HepG2 (cell line): ENCODE results near the gene SP7. TPM values are rescaled to one million over a fixed set of nuclear protein-coding genes. Genes with fewer than 3 reads are reported as not detected.

Source experiments
- ATAC-seq: fragments of 200-7000 bp; cut with Tn5 transposase; 3 replicates; pipeline ENCODE4 v1.9.1; 2020; ENCODE audit warnings: mild to moderate bottlenecking, moderate library complexity
- BruUV-seq: library from RNA; stranded (reverse); fragments of 400-500 nt; replicated peaks from 2 replicates; lab custom pipeline; 2021; lab: Mats Ljungman, UMichigan
- CTCF ChIA-PET: fragments of 300-600 bp; formaldehyde crosslinking; extraction: SDS; loops from one replicate; lab custom pipeline; 2021; ENCODE audit warnings: low total read pairs, inconsistent platforms, low intra/inter-chr PET ratio; lab: Yijun Ruan, JAX
- POLR2A ChIA-PET: fragments of 350-600 bp; sonication (Branson Sonifier 250); formaldehyde crosslinking; loops from one replicate; lab custom pipeline; 2020; ENCODE audit warnings: antibody characterized with exemption, inconsistent platforms; lab: Yijun Ruan, JAX
- DNase-seq: peaks from one replicate; pipeline ENCODE4 v3.0.0-alpha.2; 2015; ENCODE audit warnings: low spot score
- FAIRE-seq: peaks from 3 replicates; lab custom pipeline; 2011; peaks lifted over from hg19 to GRCh38; lab: Jason Lieb, UNC
- H2AFZ ChIP-seq: one replicate; pipeline ENCODE4 v1.6.1; 2011; ENCODE audit warnings: low read length, inconsistent platforms
- H3K27ac ChIP-seq: fragments of 300-600 bp; 3 replicates; pipeline ENCODE4 v1.8.0; 2011; ENCODE audit warnings: mixed run types, mild to moderate bottlenecking, mixed read lengths, low read length, inconsistent platforms; ENCODE audit not compliant: insufficient read depth; ENCODE audit errors: extremely low read length
- H3K27me3 ChIP-seq, 2 experiments: fragments of 200-600 bp in 1 of 2; 2 replicates in 1 of 2; 3 replicates in 1 of 2; pipeline versions ENCODE4 v1.6.0 to v1.8.0; 2011; ENCODE audit warnings: low read length in 2 of 2, mild to moderate bottlenecking in 2 of 2, moderate library complexity in 2 of 2, inconsistent platforms in 1 of 2; ENCODE audit not compliant: insufficient read depth in 2 of 2, control insufficient read depth in 1 of 2
- H3K36me3 ChIP-seq, 2 experiments: fragments of 200-600 bp in 1 of 2; replicated peaks in 1 of 2; 2 replicates in 1 of 2; 3 replicates in 1 of 2; pipeline versions ENCODE4 v1.5.1 to v1.8.0; 2011; ENCODE audit warnings: low read length in 2 of 2, inconsistent platforms in 1 of 2; ENCODE audit not compliant: insufficient read depth in 2 of 2, control insufficient read depth in 1 of 2
- H3K4me1 ChIP-seq: 2 replicates; pipeline ENCODE4 v1.5.1; 2012; ENCODE audit warnings: low read length, inconsistent platforms; ENCODE audit not compliant: insufficient read depth
- H3K4me2 ChIP-seq: 2 replicates; pipeline ENCODE4 v1.6.0; 2011; ENCODE audit warnings: low read depth, low read length, inconsistent platforms
- H3K4me3 ChIP-seq, 3 experiments: fragments of 200-600 bp in 1 of 3; sonication (generic), shearing (Covaris generic) in 1 of 3; replicated peaks in 1 of 3; 2 replicates each; pipeline ENCODE4 v1.5.1; 2011 to 2016; ENCODE audit warnings: low read length in 3 of 3, inconsistent platforms in 2 of 3, low read depth in 2 of 3, mild to moderate bottlenecking in 2 of 3, control low read depth in 1 of 3, mixed read lengths in 1 of 3; ENCODE audit not compliant: insufficient read depth in 1 of 3
- H3K79me2 ChIP-seq: one replicate; pipeline ENCODE4 v1.6.1; 2011; ENCODE audit warnings: low read length, inconsistent platforms; ENCODE audit not compliant: insufficient read depth
- H3K9ac ChIP-seq: 2 replicates; pipeline ENCODE4 v1.6.0; 2011; ENCODE audit warnings: mild to moderate bottlenecking, low read depth, low read length, inconsistent platforms; ENCODE audit not compliant: insufficient read depth
- H3K9me3 ChIP-seq: 2 replicates; pipeline ENCODE4 v1.5.1; 2012; ENCODE audit warnings: mild to moderate bottlenecking, low read length
- H4K20me1 ChIP-seq: 2 replicates; pipeline ENCODE4 v1.6.0; 2011; ENCODE audit warnings: inconsistent platforms, mild to moderate bottlenecking, low read length, moderate library complexity; ENCODE audit not compliant: insufficient read depth
- ELF3 ChIP-seq: IDR thresholded peaks from 2 replicates; pipeline ENCODE4 v1.6.1; 2016; ENCODE audit warnings: missing genetic modification reagents, missing compliant biosample characterization
- MATR3 ChIP-seq: sonication (generic); formaldehyde crosslinking; IDR thresholded peaks from 2 replicates; pipeline ENCODE4 v1.4.0; 2020; ENCODE audit warnings: missing genetic modification reagents
- MIER3 ChIP-seq: IDR thresholded peaks from 2 replicates; pipeline ENCODE4 v1.6.1; 2016; ENCODE audit warnings: missing compliant biosample characterization, borderline replicate concordance
- RAD21 ChIP-seq: fragments of 450-650 bp; formaldehyde crosslinking; IDR thresholded peaks from 2 replicates; pipeline ENCODE4 v1.5.0; 2020; ENCODE audit warnings: mild to moderate bottlenecking
- SMC3 ChIP-seq: IDR thresholded peaks from 2 replicates; pipeline ENCODE4 v1.6.1; 2011; ENCODE audit warnings: low read length, improper control_type of control experiment
- TOE1 ChIP-seq: sonication (generic); formaldehyde crosslinking; IDR thresholded peaks from 2 replicates; pipeline ENCODE4 v1.4.0; 2020; ENCODE audit warnings: mild to moderate bottlenecking, missing genetic modification reagents
- U2AF2 ChIP-seq: fragments of 200-400 bp; formaldehyde crosslinking; IDR thresholded peaks from 2 replicates; pipeline ENCODE4 v1.6.1; 2017; ENCODE audit warnings: low read depth, mild to moderate bottlenecking, low read length
- ZNF790 ChIP-seq: sonication (generic); formaldehyde crosslinking; IDR thresholded peaks from 2 replicates; pipeline ENCODE4 v1.8.0; 2022; ENCODE audit warnings: missing genetic modification reagents, mild to moderate bottlenecking, borderline replicate concordance
- ZNF839 ChIP-seq: sonication (generic); formaldehyde crosslinking; IDR thresholded peaks from 2 replicates; pipeline ENCODE4 v1.4.0; 2020; ENCODE audit warnings: missing genetic modification reagents, mild to moderate bottlenecking, borderline replicate concordance
- WGBS: methylation state at CpG from one replicate; pipeline ENCODE4 v1.1.6; 2017; ENCODE audit warnings: low lambda C conversion rate; 5-methylcytosine and 5-hydroxymethylcytosine counted together
- in situ Hi-C: cut with HindIII; loops from 2 replicates; pipeline ENCODE4 v1.10.0; 2017; ENCODE audit warnings: low pct_unique_long_range_greater_than_20kb; ENCODE audit not compliant: extremely low pct_ligation_motif_present
- intact Hi-C: fragments of 100-400 bp; cut with micrococcal nuclease; formaldehyde crosslinking; loops from one replicate; pipeline ENCODE4 v1.10.0; 2022; ENCODE audit not compliant: unreplicated experiment
- polyA plus RNA-seq, 8 experiments: library from polyadenylated mRNA; depleted of rRNA in 3 of 8; stranded (reverse) in 7 of 8; unstranded in 1 of 8; fragments of >200 nt; fragmentation: Illumina TruSeq in 4 of 8; extraction: Trizol in 4 of 8; gene quantifications; 2 replicates each; pipeline versions ENCODE4 v1.2.1 to v1.2.3, GENCODE V29; 2011 to 2016; ENCODE audit warnings: low read depth in 4 of 8, missing spikeins in 1 of 8, mixed read lengths in 1 of 8; ENCODE audit not compliant: insufficient read depth in 1 of 8
- total RNA-seq, 5 experiments: library from RNA; depleted of rRNA; stranded (reverse); fragments of >200 nt; fragmentation: Illumina TruSeq; extraction: Trizol; gene quantifications; 2 replicates each; pipeline ENCODE4 v1.2.3, GENCODE V29; 2016; ENCODE audit warnings: low read depth in 1 of 5
- TF ChIP-seq, protein P1 (sequence below): sonication (generic); formaldehyde crosslinking; IDR thresholded peaks from 2 replicates; pipeline ENCODE4 v1.5.1; 2020; ENCODE audit warnings: missing genetic modification reagents, mild to moderate bottlenecking, borderline replicate concordance
- TF ChIP-seq, protein P2 (sequence below), 2 experiments: sonication (generic) in 1 of 2; formaldehyde crosslinking in 1 of 2; IDR thresholded peaks; 2 replicates each; pipeline versions ENCODE4 v1.4.0 to v1.6.1; 2016 to 2020; ENCODE audit warnings: borderline replicate concordance in 1 of 2, low read depth in 1 of 2, mild to moderate bottlenecking in 1 of 2, missing genetic modification reagents in 1 of 2
- TF ChIP-seq, protein P3 (sequence below): sonication (generic); formaldehyde crosslinking; IDR thresholded peaks from 2 replicates; pipeline ENCODE4 v1.5.0; 2020; ENCODE audit warnings: mild to moderate bottlenecking, missing genetic modification reagents, moderate library complexity
- TF ChIP-seq, protein P4 (sequence below): sonication (generic); formaldehyde crosslinking; IDR thresholded peaks from 2 replicates; pipeline ENCODE4 v1.4.0; 2020; ENCODE audit warnings: mild to moderate bottlenecking, low read depth, missing genetic modification reagents

SP7 gene
- total and polyA plus RNA-seq, 2 of the 13 experiments (the other 11 are each of a cell fraction or from before 2014, with no cell fraction given): not detected

DNA sequence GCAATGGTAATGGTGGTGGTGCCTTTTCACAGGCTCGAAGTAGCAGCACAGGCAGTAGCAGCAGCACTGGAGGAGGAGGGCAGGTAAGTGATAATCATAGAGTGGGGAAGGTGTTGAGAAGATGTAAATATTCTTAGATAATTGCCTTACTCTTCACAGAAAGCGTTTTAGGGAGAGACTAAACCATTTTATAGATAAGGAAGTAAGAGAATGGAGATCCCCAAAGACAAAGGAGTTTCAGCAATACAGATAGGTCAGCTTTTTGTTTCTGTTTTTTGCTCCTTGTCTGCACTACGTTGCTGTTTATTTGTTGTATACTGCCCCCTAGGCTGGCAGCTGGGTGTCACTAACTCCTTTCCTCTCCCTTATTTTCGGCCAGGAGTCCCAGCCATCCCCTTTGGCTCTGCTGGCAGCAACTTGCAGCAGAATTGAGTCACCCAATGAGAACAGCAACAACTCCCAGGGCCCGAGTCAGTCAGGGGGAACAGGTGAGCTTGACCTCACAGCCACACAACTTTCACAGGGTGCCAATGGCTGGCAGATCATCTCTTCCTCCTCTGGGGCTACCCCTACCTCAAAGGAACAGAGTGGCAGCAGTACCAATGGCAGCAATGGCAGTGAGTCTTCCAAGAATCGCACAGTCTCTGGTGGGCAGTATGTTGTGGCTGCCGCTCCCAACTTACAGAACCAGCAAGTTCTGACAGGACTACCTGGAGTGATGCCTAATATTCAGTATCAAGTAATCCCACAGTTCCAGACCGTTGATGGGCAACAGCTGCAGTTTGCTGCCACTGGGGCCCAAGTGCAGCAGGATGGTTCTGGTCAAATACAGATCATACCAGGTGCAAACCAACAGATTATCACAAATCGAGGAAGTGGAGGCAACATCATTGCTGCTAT lies 45.8 kb upstream of the SP7 start:
- intact Hi-C loops: loop anchor here (1.0 to 5.0 kb wide), 2 partner anchors 30 to 40 kb away; partner anchors contain the start of gene AMHR2
- BruUV-seq: TSS peak; percentile 64
- TF ChIP-seq ZNF790: no peak
- TF ChIP-seq TOE1 (CRISPR knock-in tag): no peak
- no peak for TF ChIP-seq ELF3
- TF ChIP-seq, protein P1, sequence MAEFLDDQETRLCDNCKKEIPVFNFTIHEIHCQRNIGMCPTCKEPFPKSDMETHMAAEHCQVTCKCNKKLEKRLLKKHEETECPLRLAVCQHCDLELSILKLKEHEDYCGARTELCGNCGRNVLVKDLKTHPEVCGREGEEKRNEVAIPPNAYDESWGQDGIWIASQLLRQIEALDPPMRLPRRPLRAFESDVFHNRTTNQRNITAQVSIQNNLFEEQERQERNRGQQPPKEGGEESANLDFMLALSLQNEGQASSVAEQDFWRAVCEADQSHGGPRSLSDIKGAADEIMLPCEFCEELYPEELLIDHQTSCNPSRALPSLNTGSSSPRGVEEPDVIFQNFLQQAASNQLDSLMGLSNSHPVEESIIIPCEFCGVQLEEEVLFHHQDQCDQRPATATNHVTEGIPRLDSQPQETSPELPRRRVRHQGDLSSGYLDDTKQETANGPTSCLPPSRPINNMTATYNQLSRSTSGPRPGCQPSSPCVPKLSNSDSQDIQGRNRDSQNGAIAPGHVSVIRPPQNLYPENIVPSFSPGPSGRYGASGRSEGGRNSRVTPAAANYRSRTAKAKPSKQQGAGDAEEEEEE (CRISPR knock-in tag): no peak
- TF ChIP-seq SMC3: peak; percentile 70
- TF ChIP-seq, protein P2, sequence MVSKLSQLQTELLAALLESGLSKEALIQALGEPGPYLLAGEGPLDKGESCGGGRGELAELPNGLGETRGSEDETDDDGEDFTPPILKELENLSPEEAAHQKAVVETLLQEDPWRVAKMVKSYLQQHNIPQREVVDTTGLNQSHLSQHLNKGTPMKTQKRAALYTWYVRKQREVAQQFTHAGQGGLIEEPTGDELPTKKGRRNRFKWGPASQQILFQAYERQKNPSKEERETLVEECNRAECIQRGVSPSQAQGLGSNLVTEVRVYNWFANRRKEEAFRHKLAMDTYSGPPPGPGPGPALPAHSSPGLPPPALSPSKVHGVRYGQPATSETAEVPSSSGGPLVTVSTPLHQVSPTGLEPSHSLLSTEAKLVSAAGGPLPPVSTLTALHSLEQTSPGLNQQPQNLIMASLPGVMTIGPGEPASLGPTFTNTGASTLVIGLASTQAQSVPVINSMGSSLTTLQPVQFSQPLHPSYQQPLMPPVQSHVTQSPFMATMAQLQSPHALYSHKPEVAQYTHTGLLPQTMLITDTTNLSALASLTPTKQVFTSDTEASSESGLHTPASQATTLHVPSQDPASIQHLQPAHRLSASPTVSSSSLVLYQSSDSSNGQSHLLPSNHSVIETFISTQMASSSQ (IDR thresholded peaks at IDR 0.05; ENCODE audit: low read depth): no peak
- TF ChIP-seq, protein P2 (CRISPR knock-in tag; IDR thresholded peaks at IDR 0.05; ENCODE audit: borderline replicate concordance): no peak
- no peak for TF ChIP-seq U2AF2
- no peak for TF ChIP-seq ZNF839 (CRISPR knock-in tag)
- TF ChIP-seq, protein P3, sequence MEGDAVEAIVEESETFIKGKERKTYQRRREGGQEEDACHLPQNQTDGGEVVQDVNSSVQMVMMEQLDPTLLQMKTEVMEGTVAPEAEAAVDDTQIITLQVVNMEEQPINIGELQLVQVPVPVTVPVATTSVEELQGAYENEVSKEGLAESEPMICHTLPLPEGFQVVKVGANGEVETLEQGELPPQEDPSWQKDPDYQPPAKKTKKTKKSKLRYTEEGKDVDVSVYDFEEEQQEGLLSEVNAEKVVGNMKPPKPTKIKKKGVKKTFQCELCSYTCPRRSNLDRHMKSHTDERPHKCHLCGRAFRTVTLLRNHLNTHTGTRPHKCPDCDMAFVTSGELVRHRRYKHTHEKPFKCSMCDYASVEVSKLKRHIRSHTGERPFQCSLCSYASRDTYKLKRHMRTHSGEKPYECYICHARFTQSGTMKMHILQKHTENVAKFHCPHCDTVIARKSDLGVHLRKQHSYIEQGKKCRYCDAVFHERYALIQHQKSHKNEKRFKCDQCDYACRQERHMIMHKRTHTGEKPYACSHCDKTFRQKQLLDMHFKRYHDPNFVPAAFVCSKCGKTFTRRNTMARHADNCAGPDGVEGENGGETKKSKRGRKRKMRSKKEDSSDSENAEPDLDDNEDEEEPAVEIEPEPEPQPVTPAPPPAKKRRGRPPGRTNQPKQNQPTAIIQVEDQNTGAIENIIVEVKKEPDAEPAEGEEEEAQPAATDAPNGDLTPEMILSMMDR (CRISPR knock-in tag): peak; percentile 48; the same call in 1 of the 2 replicates
- no peak for TF ChIP-seq MIER3
- TF ChIP-seq, protein P4, sequence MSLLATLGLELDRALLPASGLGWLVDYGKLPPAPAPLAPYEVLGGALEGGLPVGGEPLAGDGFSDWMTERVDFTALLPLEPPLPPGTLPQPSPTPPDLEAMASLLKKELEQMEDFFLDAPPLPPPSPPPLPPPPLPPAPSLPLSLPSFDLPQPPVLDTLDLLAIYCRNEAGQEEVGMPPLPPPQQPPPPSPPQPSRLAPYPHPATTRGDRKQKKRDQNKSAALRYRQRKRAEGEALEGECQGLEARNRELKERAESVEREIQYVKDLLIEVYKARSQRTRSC (CRISPR knock-in tag): no peak
- TF ChIP-seq MATR3 (CRISPR knock-in tag): no peak
- peak; percentile 44 for TF ChIP-seq RAD21 (CRISPR knock-in tag)

More for the DNA sequence above, 45.8 kb upstream of the SP7 start:
- ChIA-PET POLR2A (interaction anchor here (1.2 to 1.7 kb wide), 3 partner anchors 29 to 61 kb away, joined by 3 to 5 read pairs (median 4); partner anchors contain the start of genes AAAS and PRR13), CTCF (interaction anchor here (1.6 kb wide), 1 partner anchor 29 kb away, joined by 22 read pairs; no protein-coding TSS in a partner anchor)
- peak overlapping the region in 1 of 3 experiments; percentile 73; a peak in 1 of 6 replicates for H3K4me3 ChIP-seq
- H2AFZ ChIP-seq: no peak overlapping the region
- 78% methylated on average over 6 of the region's 9 CpGs for WGBS
- H3K9me3 ChIP-seq: no peaks in the 10 kb centered on the region
- DNase-seq: peak; percentile 56
- H3K4me1 ChIP-seq: peaks cover 65% of the 10 kb centered on the region
- H3K79me2 ChIP-seq: peaks cover 42% of the 10 kb centered on the region
- peak overlapping the region; percentile 65 for H3K4me2 ChIP-seq
- in situ Hi-C loops: no loop called here
- ATAC-seq: no peak
- H3K9ac ChIP-seq: no peak overlapping the region
- no peak overlapping the region for H3K27ac ChIP-seq
- no peaks in the 10 kb centered on the region for H4K20me1 ChIP-seq
- H3K27me3 ChIP-seq: no peaks in the 10 kb centered on the region; a peak in 1 of 5 replicates
- FAIRE-seq: no peak
- peaks cover 16 to 26% of the 10 kb centered on the region in 2 experiments for H3K36me3 ChIP-seq
